IgD-negative memory B cell (primary cell): Measurements from ENCODE around the gene CLDND2. TPM values are rescaled to one million over a fixed set of nuclear protein-coding genes. Genes with fewer than 3 reads are reported as not detected.

ENCODE experiments used
- H3K27ac Mint-ChIP-seq, 3 donors: one replicate each; pipeline ENCODE4 v1.8.0; 2020 to 2022; ENCODE audit warnings: mild to moderate bottlenecking in 3 of 3, mixed read lengths in 3 of 3, moderate library complexity in 1 of 3
- H3K27me3 Mint-ChIP-seq: one replicate; pipeline ENCODE4 v1.8.0; 2021; ENCODE audit warnings: mixed read lengths
- H3K36me3 Mint-ChIP-seq: one replicate; pipeline ENCODE4 v1.8.0; 2020; ENCODE audit warnings: mild to moderate bottlenecking, mixed read lengths
- H3K4me1 Mint-ChIP-seq, 3 donors: one replicate each; pipeline ENCODE4 v1.8.0; 2020 to 2022; ENCODE audit warnings: mixed read lengths in 3 of 3, mild to moderate bottlenecking in 1 of 3
- H3K4me3 Mint-ChIP-seq, 4 donors: one replicate each; pipeline ENCODE4 v1.8.0; 2020 to 2022; ENCODE audit warnings: mild to moderate bottlenecking in 4 of 4, mixed read lengths in 4 of 4, moderate library complexity in 3 of 4
- H3K9me3 Mint-ChIP-seq, 3 donors: one replicate each; pipeline ENCODE4 v1.8.0; 2020 to 2021; ENCODE audit warnings: mixed read lengths in 3 of 3, mild to moderate bottlenecking in 1 of 3
- polyA plus RNA-seq: library from polyadenylated mRNA; unstranded; fragments of 300-500 nt; fragmentation: Illumina TruSeq; gene quantifications from one replicate; pipeline ENCODE4 v1.2.3, GENCODE V29; 2021

CLDND2 gene
- polyA plus RNA-seq, 1 donor from 2014 or later: not detected

- Mint-ChIP-seq H3K36me3 (peaks cover 4% of the 10 kb centered on the region), H3K9me3 (no peaks in the 10 kb centered on the region), H3K27ac (no peak overlapping the region), H3K4me1 (peaks cover 0 to 1% (median 1%) of the 10 kb centered on the region in 3 donors), H3K27me3 (no peaks in the 10 kb centered on the region), H3K4me3 (no peak overlapping the region)
Measured at GRCh38 chr19:51352783-51353360, 15.9 kb downstream of the CLDND2 start.

GRCh38 chr19:51351266-51351990, 17.4 kb downstream of the CLDND2 start:
- Mint-ChIP-seq H3K4me1 (peaks cover 0 to 1% (median 1%) of the 10 kb centered on the region in 3 donors), H3K4me3 (no peak overlapping the region), H3K27ac (no peak overlapping the region), H3K9me3 (no peaks in the 10 kb centered on the region), H3K27me3 (no peaks in the 10 kb centered on the region), H3K36me3 (peaks cover 4% of the 10 kb centered on the region)

DNA sequence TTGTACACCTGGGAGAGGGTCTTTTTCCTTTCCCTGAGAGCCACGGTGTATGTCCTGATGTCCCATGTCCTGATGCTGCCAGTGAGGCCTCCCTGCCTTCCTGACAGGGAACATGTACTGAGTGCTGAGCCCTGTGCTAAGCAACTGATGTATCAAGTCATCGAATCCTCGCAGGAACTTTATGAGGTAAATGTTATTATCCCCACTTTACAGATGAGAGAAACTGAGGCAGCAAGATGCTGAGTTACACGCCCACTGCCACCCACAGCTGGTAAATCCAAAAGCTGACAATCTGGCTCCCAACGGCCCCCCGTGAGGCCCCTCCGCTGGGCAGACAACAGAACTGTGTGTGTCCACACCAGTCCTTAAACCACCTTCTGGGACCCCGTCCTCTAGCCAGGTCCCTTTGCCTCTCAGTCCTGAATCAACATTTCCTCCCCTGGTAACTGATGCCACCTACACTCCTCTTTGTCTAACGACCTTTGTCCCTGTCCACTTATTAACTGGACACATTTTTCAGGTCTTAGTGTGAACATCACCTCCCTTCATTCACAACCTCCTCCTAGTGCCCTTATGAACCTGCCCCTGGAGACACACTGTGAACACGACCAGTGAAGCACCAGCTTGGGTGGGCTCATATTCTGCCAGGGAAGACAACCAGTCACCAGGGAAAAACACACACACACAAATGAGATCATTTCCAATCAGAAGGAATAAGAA, 21.4 kb downstream of the CLDND2 start:
- no peak overlapping the region for H3K4me3 Mint-ChIP-seq
- H3K27ac Mint-ChIP-seq: no peak overlapping the region
- peaks cover 20 to 27% (median 26%) of the 10 kb centered on the region in 3 donors for H3K4me1 Mint-ChIP-seq
- H3K9me3 Mint-ChIP-seq: no peaks in the 10 kb centered on the region
- peaks cover 2% of the 10 kb centered on the region for H3K36me3 Mint-ChIP-seq
- no peaks in the 10 kb centered on the region for H3K27me3 Mint-ChIP-seq

- H3K27ac Mint-ChIP-seq: peak overlapping the region in 1 of 3 donors; percentile 39
- H3K27me3 Mint-ChIP-seq: no peaks in the 10 kb centered on the region
- H3K4me3 Mint-ChIP-seq: no peak overlapping the region
Measured at GRCh38 chr19:51346742-51347141, 22.1 kb downstream of the CLDND2 start.

GRCh38 chr19:51345076-51345620, 23.7 kb downstream of the CLDND2 start:
- peak overlapping the region; percentile 54 to 90 (median 74) for H3K4me3 Mint-ChIP-seq
- peak overlapping the region; percentile 69 to 97 (median 94) for H3K27ac Mint-ChIP-seq
- H3K4me1 Mint-ChIP-seq: peaks cover 26 to 32% (median 29%) of the 10 kb centered on the region in 3 donors
- H3K27me3 Mint-ChIP-seq: no peaks in the 10 kb centered on the region
- H3K9me3 Mint-ChIP-seq: no peaks in the 10 kb centered on the region
- H3K36me3 Mint-ChIP-seq: no peaks in the 10 kb centered on the region

More at GRCh38 chr19:51346742-51347141, 22.1 kb downstream of the CLDND2 start:
- peaks cover 21 to 29% (median 26%) of the 10 kb centered on the region in 3 donors for H3K4me1 Mint-ChIP-seq
- H3K36me3 Mint-ChIP-seq: no peaks in the 10 kb centered on the region
- no peaks in the 10 kb centered on the region for H3K9me3 Mint-ChIP-seq

- H3K27me3 Mint-ChIP-seq: no peaks in the 10 kb centered on the region
- H3K36me3 Mint-ChIP-seq: no peaks in the 10 kb centered on the region
- no peaks in the 10 kb centered on the region for H3K9me3 Mint-ChIP-seq
- H3K4me3 Mint-ChIP-seq: peak overlapping the region; percentile 53 to 80 (median 70)
- peak overlapping the region; percentile 2 to 67 (median 12) for H3K27ac Mint-ChIP-seq
- peaks cover 33 to 43% (median 33%) of the 10 kb centered on the region in 3 donors for H3K4me1 Mint-ChIP-seq
Measured at GRCh38 chr19:51342631-51343569, 25.9 kb downstream of the CLDND2 start.

- Mint-ChIP-seq H3K4me1 (peaks cover 33 to 43% (median 33%) of the 10 kb centered on the region in 3 donors), H3K27me3 (no peaks in the 10 kb centered on the region), H3K36me3 (no peaks in the 10 kb centered on the region), H3K27ac (peak within 1 kb of the TSS; percentile 71 to 99 (median 77)), H3K4me3 (peak within 1 kb of the TSS; percentile 63 to 87 (median 87)), H3K9me3 (no peaks in the 10 kb centered on the region)
Measured at GRCh38 chr19:51341976-51342580, 26.7 kb downstream of the CLDND2 start, which contains the start of gene VSIG10L. Gene VSIG10L (minus strand): TSS chr19:51342139. CDS start chr19:51342124, 15 bp downstream.

DNA sequence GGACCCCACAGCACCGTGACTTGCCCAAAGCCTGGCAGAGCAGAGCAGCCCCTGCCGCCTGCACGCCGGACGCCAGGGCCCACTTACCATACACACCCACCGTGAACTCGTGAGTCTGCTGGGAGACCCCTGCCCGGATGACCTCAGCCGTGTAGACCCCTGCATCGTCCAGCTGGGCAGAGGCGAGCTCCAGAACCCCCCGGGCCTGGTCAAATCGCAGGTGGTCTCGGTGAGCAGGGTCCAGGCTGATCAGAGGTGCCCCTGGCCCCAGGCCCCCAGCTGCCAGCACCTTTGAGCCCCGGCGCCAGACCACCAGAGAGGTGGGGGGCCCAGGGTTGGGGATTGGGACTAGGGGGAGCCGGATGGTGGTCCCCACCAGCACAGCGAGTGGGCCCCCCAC, 27.7 kb downstream of the CLDND2 start:
- H3K9me3 Mint-ChIP-seq: no peaks in the 10 kb centered on the region
- peak overlapping the region; percentile 71 to 99 (median 77) for H3K27ac Mint-ChIP-seq
- H3K4me1 Mint-ChIP-seq: peaks cover 33 to 44% (median 33%) of the 10 kb centered on the region in 3 donors
- H3K27me3 Mint-ChIP-seq: no peaks in the 10 kb centered on the region
- H3K4me3 Mint-ChIP-seq: peak overlapping the region; percentile 32 to 87 (median 86)
- H3K36me3 Mint-ChIP-seq: no peaks in the 10 kb centered on the region

- Mint-ChIP-seq H3K27ac (peak overlapping the region; percentile 52 to 97 (median 83)), H3K36me3 (no peaks in the 10 kb centered on the region), H3K9me3 (no peaks in the 10 kb centered on the region), H3K4me3 (peak overlapping the region; percentile 86 to 99 (median 93)), H3K4me1 (peaks cover 28 to 41% (median 32%) of the 10 kb centered on the region in 3 donors), H3K27me3 (no peaks in the 10 kb centered on the region)
Measured at GRCh38 chr19:51339687-51340656, 28.8 kb downstream of the CLDND2 start.

DNA sequence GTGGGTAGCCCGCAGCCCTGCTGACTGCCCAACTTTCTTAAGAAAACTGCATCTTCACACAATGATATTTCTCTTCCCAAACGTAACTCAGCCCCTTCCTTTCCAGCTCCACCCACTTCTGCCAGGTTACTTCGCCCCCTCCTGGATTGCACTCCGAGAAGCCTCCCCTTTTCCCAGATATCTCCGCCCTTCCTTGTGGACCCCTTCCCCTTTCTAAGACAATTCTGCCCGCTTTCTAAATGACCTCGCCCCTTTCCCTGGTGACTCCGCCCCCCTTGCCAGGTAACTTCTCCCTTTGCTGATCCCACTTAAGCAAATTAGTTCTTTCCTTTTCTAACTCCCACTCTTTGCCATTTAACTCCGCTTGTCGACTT, 29.5 kb downstream of the CLDND2 start:
- Mint-ChIP-seq H3K9me3 (no peaks in the 10 kb centered on the region), H3K4me1 (peaks cover 23 to 36% (median 26%) of the 10 kb centered on the region in 3 donors), H3K27me3 (no peaks in the 10 kb centered on the region), H3K36me3 (no peaks in the 10 kb centered on the region), H3K27ac (peak overlapping the region; percentile 52 to 97 (median 83)), H3K4me3 (peak overlapping the region; percentile 83 to 99 (median 92))

- no peaks in the 10 kb centered on the region for H3K27me3 Mint-ChIP-seq
- no peaks in the 10 kb centered on the region for H3K9me3 Mint-ChIP-seq
- peak overlapping the region; percentile 83 to 99 (median 92) for H3K4me3 Mint-ChIP-seq
- no peaks in the 10 kb centered on the region for H3K36me3 Mint-ChIP-seq
- H3K27ac Mint-ChIP-seq: peak overlapping the region; percentile 52 to 97 (median 71)
- peaks cover 18 to 30% (median 21%) of the 10 kb centered on the region in 3 donors for H3K4me1 Mint-ChIP-seq
Measured at GRCh38 chr19:51338563-51339312, 30.1 kb downstream of the CLDND2 start.

- peak overlapping the region in 2 of 3 donors; percentile 16 to 52 for H3K27ac Mint-ChIP-seq
- H3K4me1 Mint-ChIP-seq: peaks cover 12 to 25% (median 16%) of the 10 kb centered on the region in 3 donors
- H3K4me3 Mint-ChIP-seq: peak overlapping the region in 3 of 4 donors; percentile 30 to 86 (median 83)
- H3K27me3 Mint-ChIP-seq: no peaks in the 10 kb centered on the region
- H3K36me3 Mint-ChIP-seq: no peaks in the 10 kb centered on the region
- H3K9me3 Mint-ChIP-seq: no peaks in the 10 kb centered on the region
Measured at GRCh38 chr19:51337861-51338562, 30.8 kb downstream of the CLDND2 start.
